Vagina (tissue), 2 donors: ENCODE results near the gene STK24. TPM values are rescaled to one million over a fixed set of nuclear protein-coding genes. Genes with fewer than 3 reads are reported as not detected.
A peak's percentile ranks its signal among the peaks of the same experiment; 100 is the strongest.

Source experiments
- DNase-seq, 2 donors: peaks; one replicate each; pipeline ENCODE4 v3.0.0-alpha.2; 2017; ENCODE audit errors: extremely low spot score in 2 of 2
- H3K27ac ChIP-seq: fragments of 200-600 bp; sonication (generic); one replicate; pipeline ENCODE4 v1.5.1; 2019
- H3K27me3 ChIP-seq: fragments of 200-600 bp; sonication (generic); one replicate; pipeline ENCODE4 v1.5.1; 2019
- H3K36me3 ChIP-seq, 2 donors: fragments of 200-600 bp; sonication (generic); one replicate each; pipeline ENCODE4 v1.5.1; 2017 to 2019
- H3K4me1 ChIP-seq: fragments of 200-600 bp; sonication (generic); one replicate; pipeline ENCODE4 v1.5.1; 2019
- H3K4me3 ChIP-seq, 2 donors: fragments of 200-600 bp; sonication (generic); 1 replicate in 1 of 2; 2 replicates in 1 of 2; pipeline ENCODE4 v1.5.1; 2016 to 2019
- H3K9me3 ChIP-seq: fragments of 200-600 bp; sonication (generic); one replicate; pipeline ENCODE4 v1.5.1; 2019
- POLR2A ChIP-seq, 2 donors: fragments of 450-650 bp; IDR thresholded peaks; one replicate each; pipeline ENCODE4 v1.6.1; 2017; ENCODE audit warnings: antibody characterized with exemption in 2 of 2, mild to moderate bottlenecking in 2 of 2, moderate library complexity in 2 of 2
- POLR2AphosphoS5 ChIP-seq, 2 donors: sonication (generic); formaldehyde crosslinking; IDR thresholded peaks; one replicate each; pipeline ENCODE4 v1.9.0; 2017; ENCODE audit warnings: antibody characterized with exemption in 2 of 2, mild to moderate bottlenecking in 2 of 2, low read depth in 1 of 2; ENCODE audit not compliant: insufficient read depth in 1 of 2
- intact Hi-C: fragments of 100-400 bp; cut with DNase I; formaldehyde crosslinking; loops from one replicate; pipeline ENCODE4 v1.15.1; 2023
- total RNA-seq: library from RNA; depleted of rRNA; stranded (reverse); fragments of >200 nt; gene quantifications from one replicate; pipeline ENCODE4 v1.2.3, GENCODE V29; 2016
- TF ChIP-seq, protein P1 (sequence below), 3 experiments: fragments of 450-650 bp in 2 of 3; fragments of 200-600 bp in 1 of 3; sonication (generic) in 1 of 3; IDR thresholded peaks; one replicate each; pipeline ENCODE4 v1.5.1; 2017 to 2019; ENCODE audit warnings: antibody characterized with exemption in 3 of 3, mild to moderate bottlenecking in 2 of 3, moderate library complexity in 2 of 3

Gene STK24
- total RNA-seq, 1 donor from 2014 or later: 82.5 TPM

DNA sequence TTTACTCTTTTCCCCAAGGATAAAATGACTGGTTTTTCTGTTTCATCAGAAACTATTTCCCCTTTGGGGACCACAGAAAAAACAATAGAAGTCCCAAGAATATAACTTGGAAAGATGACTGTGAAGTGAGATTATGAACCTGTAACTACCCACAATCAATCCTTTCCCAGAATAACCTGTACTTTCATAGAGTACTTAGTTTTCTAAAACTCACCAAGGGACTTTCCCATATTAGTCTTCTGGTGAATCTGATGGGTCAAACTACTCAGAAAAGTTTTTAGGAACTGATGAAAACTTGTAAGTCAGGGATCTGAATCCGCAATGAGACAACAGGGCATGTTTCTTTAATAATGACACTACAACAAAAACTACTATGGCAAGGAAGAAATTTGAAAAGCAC is 62.6 kb downstream of the STK24 start:
- intact Hi-C loops: no loop called here
- Histone ChIP-seq H3K36me3 (peaks cover 0 to 26% of the 10 kb centered on the region in 2 donors), H3K27me3 (no peaks in the 10 kb centered on the region), H3K9me3 (no peaks in the 10 kb centered on the region), H3K4me3 (no peak overlapping the region), H3K4me1 (peaks cover 60% of the 10 kb centered on the region), H3K27ac (no peak overlapping the region)
- DNase-seq: no peak
- TF ChIP-seq POLR2AphosphoS5 (IDR thresholded peaks at IDR 0.05; ENCODE audit: insufficient read depth in 1 of 2, low read depth in 1 of 2) (no peak), POLR2A (IDR thresholded peaks at IDR 0.05) (no peak)
- TF ChIP-seq, protein P1, sequence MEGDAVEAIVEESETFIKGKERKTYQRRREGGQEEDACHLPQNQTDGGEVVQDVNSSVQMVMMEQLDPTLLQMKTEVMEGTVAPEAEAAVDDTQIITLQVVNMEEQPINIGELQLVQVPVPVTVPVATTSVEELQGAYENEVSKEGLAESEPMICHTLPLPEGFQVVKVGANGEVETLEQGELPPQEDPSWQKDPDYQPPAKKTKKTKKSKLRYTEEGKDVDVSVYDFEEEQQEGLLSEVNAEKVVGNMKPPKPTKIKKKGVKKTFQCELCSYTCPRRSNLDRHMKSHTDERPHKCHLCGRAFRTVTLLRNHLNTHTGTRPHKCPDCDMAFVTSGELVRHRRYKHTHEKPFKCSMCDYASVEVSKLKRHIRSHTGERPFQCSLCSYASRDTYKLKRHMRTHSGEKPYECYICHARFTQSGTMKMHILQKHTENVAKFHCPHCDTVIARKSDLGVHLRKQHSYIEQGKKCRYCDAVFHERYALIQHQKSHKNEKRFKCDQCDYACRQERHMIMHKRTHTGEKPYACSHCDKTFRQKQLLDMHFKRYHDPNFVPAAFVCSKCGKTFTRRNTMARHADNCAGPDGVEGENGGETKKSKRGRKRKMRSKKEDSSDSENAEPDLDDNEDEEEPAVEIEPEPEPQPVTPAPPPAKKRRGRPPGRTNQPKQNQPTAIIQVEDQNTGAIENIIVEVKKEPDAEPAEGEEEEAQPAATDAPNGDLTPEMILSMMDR (IDR thresholded peaks at IDR 0.05): no peak

GRCh38 chr13:98513837-98514236 is 63.1 kb downstream of the STK24 start:
- H3K4me3 ChIP-seq: no peak overlapping the region
- no peak for DNase-seq
- TF ChIP-seq POLR2AphosphoS5 (IDR thresholded peaks at IDR 0.05; ENCODE audit: insufficient read depth in 1 of 2, low read depth in 1 of 2) (no peak), POLR2A (IDR thresholded peaks at IDR 0.05) (no peak)
- TF ChIP-seq, protein P1 (IDR thresholded peaks at IDR 0.05): no peak
- H3K9me3 ChIP-seq: no peaks in the 10 kb centered on the region
- no peaks in the 10 kb centered on the region for H3K27me3 ChIP-seq
- peaks cover 0 to 26% of the 10 kb centered on the region in 2 donors for H3K36me3 ChIP-seq
- intact Hi-C loops: no loop called here
- H3K27ac ChIP-seq: no peak overlapping the region
- H3K4me1 ChIP-seq: peaks cover 65% of the 10 kb centered on the region

DNA sequence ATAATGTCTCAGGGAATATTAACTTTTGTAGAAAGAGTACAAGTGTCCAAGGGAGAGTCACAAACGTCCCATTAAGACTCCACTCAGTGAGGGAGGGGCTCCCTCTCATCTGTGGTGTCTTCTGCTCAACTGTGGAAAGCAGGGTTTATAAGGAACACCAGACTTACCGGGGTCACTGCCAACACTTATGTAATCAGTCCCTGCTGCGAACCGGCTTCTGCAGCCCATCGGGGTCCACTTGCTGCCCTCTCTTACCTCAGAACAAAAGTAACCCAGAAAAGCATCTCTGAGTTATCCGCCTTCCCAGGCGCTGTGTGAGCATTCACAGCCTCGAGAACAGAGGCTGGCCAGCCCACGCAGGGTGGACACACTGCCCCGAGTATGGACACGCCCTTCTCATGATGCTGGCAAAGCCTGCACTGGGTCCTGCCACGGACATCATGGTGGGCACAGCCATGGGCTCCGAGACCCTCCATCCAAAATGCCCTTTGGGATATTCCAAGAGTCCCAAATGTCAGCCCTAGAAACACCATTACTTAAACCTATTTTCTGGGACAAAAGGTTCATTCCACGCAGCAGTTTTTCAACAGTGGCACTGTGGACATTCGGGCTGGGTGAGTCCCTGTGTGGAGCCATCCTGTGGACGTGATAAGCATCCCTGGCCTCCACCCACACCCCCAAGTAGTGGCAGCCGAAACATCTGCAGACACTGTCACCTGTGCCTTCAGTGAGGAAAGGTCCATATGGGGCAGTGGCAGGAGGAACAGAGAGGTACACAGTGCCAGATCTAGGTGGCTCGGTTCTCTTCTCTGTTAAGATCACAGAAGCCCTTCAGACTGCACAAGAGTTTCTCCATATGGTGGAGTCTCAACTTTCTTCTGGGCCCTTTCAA is 63.9 kb downstream of the STK24 start:
- Histone ChIP-seq H3K9me3 (no peaks in the 10 kb centered on the region), H3K27me3 (no peaks in the 10 kb centered on the region), H3K36me3 (peaks cover 0 to 17% of the 10 kb centered on the region in 2 donors), H3K4me3 (no peak overlapping the region), H3K4me1 (peaks cover 73% of the 10 kb centered on the region), H3K27ac (peak overlapping the region; percentile 60)
- intact Hi-C loops: no loop called here
- no peak for DNase-seq
- TF ChIP-seq, protein P1 (IDR thresholded peaks at IDR 0.05): no peak
- peak in 1 of 2 donors; percentile 56 for TF ChIP-seq POLR2AphosphoS5 (IDR thresholded peaks at IDR 0.05; ENCODE audit: insufficient read depth in 1 of 2, low read depth in 1 of 2)
- no peak for TF ChIP-seq POLR2A (IDR thresholded peaks at IDR 0.05)

GRCh38 chr13:98511435-98511834 is 65.5 kb downstream of the STK24 start:
- H3K4me1 ChIP-seq: peaks cover 86% of the 10 kb centered on the region

More at GRCh38 chr13:98511435-98511834, 65.5 kb downstream of the STK24 start:
- H3K9me3 ChIP-seq: no peaks in the 10 kb centered on the region
- intact Hi-C loops: no loop called here
- TF ChIP-seq POLR2A (IDR thresholded peaks at IDR 0.05) (no peak), POLR2AphosphoS5 (IDR thresholded peaks at IDR 0.05; ENCODE audit: insufficient read depth in 1 of 2, low read depth in 1 of 2) (no peak)
- TF ChIP-seq, protein P1 (IDR thresholded peaks at IDR 0.05): no peak
- DNase-seq: no peak
- H3K27ac ChIP-seq: peak overlapping the region; percentile 76
- no peaks in the 10 kb centered on the region for H3K27me3 ChIP-seq
- H3K36me3 ChIP-seq: peaks cover 0 to 8% of the 10 kb centered on the region in 2 donors
- no peak overlapping the region for H3K4me3 ChIP-seq
